ENCODE measurements around the gene STAU1. TPM values are rescaled to one million over a fixed set of nuclear protein-coding genes. Genes with fewer than 3 reads are reported as not detected.

STAU1 gene
- total and polyA plus RNA-seq, 2 of the 13 experiments (the other 11 are each of a cell fraction or from before 2014, with no cell fraction given): 119 to 133 TPM

- TF ChIP-seq ZGPAT (CRISPR knock-in tag; IDR thresholded peaks at IDR 0.05) (peak; percentile 93), HMGXB4 (CRISPR knock-in tag; IDR thresholded peaks at IDR 0.05; ENCODE audit: borderline replicate concordance in 1 of 2, low read depth in 1 of 2) (peak; percentile 78 to 88; a peak in 3 of 4 replicates), ZNF496 (CRISPR knock-in tag; IDR thresholded peaks at IDR 0.05; ENCODE audit: insufficient replicate concordance) (no peak), ZNF296 (CRISPR knock-in tag; conservative IDR thresholded peaks at IDR 0.05) (no peak), ZNF253 (CRISPR knock-in tag; IDR thresholded peaks at IDR 0.05; ENCODE audit: borderline replicate concordance) (0 out of 2 replicates have a peak, but pooled peaks have one; percentile 52), ZSCAN30 (CRISPR knock-in tag; IDR thresholded peaks at IDR 0.05) (no peak), ZNF790 (CRISPR knock-in tag; IDR thresholded peaks at IDR 0.05; ENCODE audit: borderline replicate concordance) (no peak; the same call in 1 of the 2 replicates), AHR (CRISPR knock-in tag; IDR thresholded peaks at IDR 0.05) (peak; percentile 78; the same call in 1 of the 2 replicates), ZNF468 (CRISPR knock-in tag; IDR thresholded peaks at IDR 0.05) (no peak), ZNF800 (CRISPR knock-in tag; IDR thresholded peaks at IDR 0.05) (no peak; the same call in 1 of the 2 replicates), ZNF841 (CRISPR knock-in tag; IDR thresholded peaks at IDR 0.05; ENCODE audit: borderline replicate concordance) (no peak), SOX5 (CRISPR knock-in tag; IDR thresholded peaks at IDR 0.05; ENCODE audit: borderline replicate concordance) (peak; percentile 86), SIX1 (CRISPR knock-in tag; IDR thresholded peaks at IDR 0.05; ENCODE audit: borderline replicate concordance) (no peak)
- TF ChIP-seq, protein P1, sequence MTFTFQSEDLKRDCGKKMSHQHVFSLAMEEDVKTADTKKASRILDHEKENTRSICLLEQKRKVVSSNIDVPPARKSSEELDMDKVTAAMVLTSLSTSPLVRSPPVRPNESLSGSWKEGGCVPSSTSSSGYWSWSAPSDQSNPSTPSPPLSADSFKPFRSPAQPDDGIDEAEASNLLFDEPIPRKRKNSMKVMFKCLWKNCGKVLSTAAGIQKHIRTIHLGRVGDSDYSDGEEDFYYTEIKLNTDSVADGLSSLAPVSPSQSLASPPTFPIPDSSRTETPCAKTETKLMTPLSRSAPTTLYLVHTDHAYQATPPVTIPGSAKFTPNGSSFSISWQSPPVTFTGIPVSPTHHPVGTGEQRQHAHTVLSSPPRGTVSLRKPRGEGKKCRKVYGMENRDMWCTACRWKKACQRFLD (CRISPR knock-in tag; IDR thresholded peaks at IDR 0.05; ENCODE audit: borderline replicate concordance): peak; percentile 64; the same call in 1 of the 2 replicates
- TF ChIP-seq, protein P2, sequence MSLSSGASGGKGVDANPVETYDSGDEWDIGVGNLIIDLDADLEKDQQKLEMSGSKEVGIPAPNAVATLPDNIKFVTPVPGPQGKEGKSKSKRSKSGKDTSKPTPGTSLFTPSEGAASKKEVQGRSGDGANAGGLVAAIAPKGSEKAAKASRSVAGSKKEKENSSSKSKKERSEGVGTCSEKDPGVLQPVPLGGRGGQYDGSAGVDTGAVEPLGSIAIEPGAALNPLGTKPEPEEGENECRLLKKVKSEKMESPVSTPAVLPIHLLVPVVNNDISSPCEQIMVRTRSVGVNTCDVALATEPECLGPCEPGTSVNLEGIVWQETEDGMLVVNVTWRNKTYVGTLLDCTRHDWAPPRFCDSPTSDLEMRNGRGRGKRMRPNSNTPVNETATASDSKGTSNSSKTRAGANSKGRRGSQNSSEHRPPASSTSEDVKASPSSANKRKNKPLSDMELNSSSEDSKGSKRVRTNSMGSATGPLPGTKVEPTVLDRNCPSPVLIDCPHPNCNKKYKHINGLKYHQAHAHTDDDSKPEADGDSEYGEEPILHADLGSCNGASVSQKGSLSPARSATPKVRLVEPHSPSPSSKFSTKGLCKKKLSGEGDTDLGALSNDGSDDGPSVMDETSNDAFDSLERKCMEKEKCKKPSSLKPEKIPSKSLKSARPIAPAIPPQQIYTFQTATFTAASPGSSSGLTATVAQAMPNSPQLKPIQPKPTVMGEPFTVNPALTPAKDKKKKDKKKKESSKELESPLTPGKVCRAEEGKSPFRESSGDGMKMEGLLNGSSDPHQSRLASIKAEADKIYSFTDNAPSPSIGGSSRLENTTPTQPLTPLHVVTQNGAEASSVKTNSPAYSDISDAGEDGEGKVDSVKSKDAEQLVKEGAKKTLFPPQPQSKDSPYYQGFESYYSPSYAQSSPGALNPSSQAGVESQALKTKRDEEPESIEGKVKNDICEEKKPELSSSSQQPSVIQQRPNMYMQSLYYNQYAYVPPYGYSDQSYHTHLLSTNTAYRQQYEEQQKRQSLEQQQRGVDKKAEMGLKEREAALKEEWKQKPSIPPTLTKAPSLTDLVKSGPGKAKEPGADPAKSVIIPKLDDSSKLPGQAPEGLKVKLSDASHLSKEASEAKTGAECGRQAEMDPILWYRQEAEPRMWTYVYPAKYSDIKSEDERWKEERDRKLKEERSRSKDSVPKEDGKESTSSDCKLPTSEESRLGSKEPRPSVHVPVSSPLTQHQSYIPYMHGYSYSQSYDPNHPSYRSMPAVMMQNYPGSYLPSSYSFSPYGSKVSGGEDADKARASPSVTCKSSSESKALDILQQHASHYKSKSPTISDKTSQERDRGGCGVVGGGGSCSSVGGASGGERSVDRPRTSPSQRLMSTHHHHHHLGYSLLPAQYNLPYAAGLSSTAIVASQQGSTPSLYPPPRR (CRISPR knock-in tag; IDR thresholded peaks at IDR 0.05; ENCODE audit: borderline replicate concordance): peak; percentile 77; the same call in 1 of the 2 replicates
Observed at GRCh38 chr20:49219091-49219923, 31.2 kb upstream of the STAU1 start, which contains the start of gene DDX27 (continued).
